Measurements from ENCODE around the gene PRKCD. TPM values are rescaled to one million over a fixed set of nuclear protein-coding genes. Genes with fewer than 3 reads are reported as not detected.

Gene PRKCD
- total RNA-seq, 1 experiment from 2014 or later = 1.4 TPM

DNA sequence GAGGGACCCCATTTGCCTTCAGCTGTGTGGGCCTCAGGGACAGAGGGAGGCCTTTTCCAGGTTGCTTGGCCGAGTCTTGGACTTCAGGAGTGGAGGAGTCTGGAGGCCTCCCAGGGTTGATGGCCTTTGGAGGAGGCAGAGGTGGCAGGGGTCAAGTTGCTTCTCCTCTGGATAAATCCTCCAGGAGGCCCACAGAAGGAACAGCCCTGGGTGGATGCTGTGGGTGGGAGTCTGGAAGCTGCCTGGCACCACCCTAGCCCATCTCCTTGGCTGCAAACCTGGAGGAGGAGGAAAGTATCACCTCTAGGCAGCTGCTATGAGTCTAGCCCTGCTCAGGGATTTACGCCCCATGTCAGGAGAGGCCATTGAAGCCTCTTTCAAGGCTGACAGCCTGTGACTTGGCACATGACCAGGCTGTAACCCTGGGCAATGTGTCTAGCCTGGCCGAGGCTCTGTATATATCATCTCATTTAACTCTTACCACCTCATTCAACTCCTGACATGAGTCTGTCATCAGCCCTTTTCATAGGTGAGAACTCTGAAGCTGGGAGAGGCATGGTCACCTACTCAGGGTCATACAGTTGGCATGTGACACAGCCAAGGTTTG, 2.9 kb upstream of the PRKCD start:
- DNase-seq (ENCODE audit: low spot score) = no peak
- H3K27me3 ChIP-seq (replicated peaks; ENCODE audit: insufficient read depth, low read depth, low read length, poor library complexity) = no peaks in the 10 kb centered on the region
- TF ChIP-seq, protein P1, sequence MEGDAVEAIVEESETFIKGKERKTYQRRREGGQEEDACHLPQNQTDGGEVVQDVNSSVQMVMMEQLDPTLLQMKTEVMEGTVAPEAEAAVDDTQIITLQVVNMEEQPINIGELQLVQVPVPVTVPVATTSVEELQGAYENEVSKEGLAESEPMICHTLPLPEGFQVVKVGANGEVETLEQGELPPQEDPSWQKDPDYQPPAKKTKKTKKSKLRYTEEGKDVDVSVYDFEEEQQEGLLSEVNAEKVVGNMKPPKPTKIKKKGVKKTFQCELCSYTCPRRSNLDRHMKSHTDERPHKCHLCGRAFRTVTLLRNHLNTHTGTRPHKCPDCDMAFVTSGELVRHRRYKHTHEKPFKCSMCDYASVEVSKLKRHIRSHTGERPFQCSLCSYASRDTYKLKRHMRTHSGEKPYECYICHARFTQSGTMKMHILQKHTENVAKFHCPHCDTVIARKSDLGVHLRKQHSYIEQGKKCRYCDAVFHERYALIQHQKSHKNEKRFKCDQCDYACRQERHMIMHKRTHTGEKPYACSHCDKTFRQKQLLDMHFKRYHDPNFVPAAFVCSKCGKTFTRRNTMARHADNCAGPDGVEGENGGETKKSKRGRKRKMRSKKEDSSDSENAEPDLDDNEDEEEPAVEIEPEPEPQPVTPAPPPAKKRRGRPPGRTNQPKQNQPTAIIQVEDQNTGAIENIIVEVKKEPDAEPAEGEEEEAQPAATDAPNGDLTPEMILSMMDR (conservative IDR thresholded peaks at IDR 0.05; ENCODE audit: low read depth, low read length) = no peak
- no peak for TF ChIP-seq EZH2 (IDR thresholded peaks at IDR 0.05; ENCODE audit: borderline replicate concordance, low read depth, low read length, poor library complexity, severe bottlenecking)
- no TSS peak for BruUV-seq (replicated peaks)
- intact Hi-C loops (cut with micrococcal nuclease; ENCODE audit: unreplicated experiment) = no loop called here
- ChIA-PET POLR2A (ENCODE audit: low non-redundant PET) (no interaction called here), CTCF (no interaction called here)
- no peaks in the 10 kb centered on the region for H3K9me3 ChIP-seq (ENCODE audit: low read depth, low read length, poor library complexity, severe bottlenecking)
- no peak overlapping the region for H3K4me3 ChIP-seq (ENCODE audit: low read depth, low read length, poor library complexity, severe bottlenecking)
- no peaks in the 10 kb centered on the region for H3K4me1 ChIP-seq (ENCODE audit: insufficient read depth, low read length, poor library complexity, severe bottlenecking)
- H3K27ac ChIP-seq (ENCODE audit: low read depth, low read length, poor library complexity, severe bottlenecking) = no peak overlapping the region
- no peaks in the 10 kb centered on the region for H3K36me3 ChIP-seq (ENCODE audit: insufficient read depth, low read length, poor library complexity, severe bottlenecking)

DNA sequence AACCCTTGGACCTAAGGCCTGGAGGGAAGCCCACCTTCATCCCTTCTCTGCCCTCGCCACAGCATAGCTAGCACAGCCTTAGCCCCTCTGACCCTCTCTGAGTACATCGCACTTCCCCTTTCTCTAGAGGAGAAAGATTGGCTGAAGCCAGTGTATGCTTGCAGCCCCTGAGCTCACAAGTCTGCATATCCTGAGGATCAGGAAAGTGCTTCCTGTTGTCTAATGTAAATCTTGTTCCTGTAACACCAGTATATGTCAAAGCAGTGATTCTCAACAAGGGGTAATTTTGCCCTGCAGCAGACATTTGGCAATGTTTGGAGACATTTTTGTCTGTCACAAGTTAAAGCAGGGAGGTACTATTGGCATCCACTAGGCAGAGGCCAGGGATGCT, 2.2 kb upstream of the PRKCD start:
- TF ChIP-seq EZH2 (IDR thresholded peaks at IDR 0.05; ENCODE audit: borderline replicate concordance, low read depth, low read length, poor library complexity, severe bottlenecking) = no peak
- TF ChIP-seq, protein P1 (conservative IDR thresholded peaks at IDR 0.05; ENCODE audit: low read depth, low read length) = no peak
- H3K36me3 ChIP-seq (ENCODE audit: insufficient read depth, low read length, poor library complexity, severe bottlenecking) = no peaks in the 10 kb centered on the region
- H3K4me1 ChIP-seq (ENCODE audit: insufficient read depth, low read length, poor library complexity, severe bottlenecking) = no peaks in the 10 kb centered on the region
- H3K9me3 ChIP-seq (ENCODE audit: low read depth, low read length, poor library complexity, severe bottlenecking) = no peaks in the 10 kb centered on the region
- no peak overlapping the region for H3K27ac ChIP-seq (ENCODE audit: low read depth, low read length, poor library complexity, severe bottlenecking)
- CTCF ChIA-PET = no interaction called here
- BruUV-seq (replicated peaks) = no TSS peak
- POLR2A ChIA-PET (ENCODE audit: low non-redundant PET) = no interaction called here
- intact Hi-C loops (cut with micrococcal nuclease; ENCODE audit: unreplicated experiment) = no loop called here
- no peaks in the 10 kb centered on the region for H3K27me3 ChIP-seq (replicated peaks; ENCODE audit: insufficient read depth, low read depth, low read length, poor library complexity)
- no peak overlapping the region for H3K4me3 ChIP-seq (ENCODE audit: low read depth, low read length, poor library complexity, severe bottlenecking)
- DNase-seq (ENCODE audit: low spot score) = no peak

DNA sequence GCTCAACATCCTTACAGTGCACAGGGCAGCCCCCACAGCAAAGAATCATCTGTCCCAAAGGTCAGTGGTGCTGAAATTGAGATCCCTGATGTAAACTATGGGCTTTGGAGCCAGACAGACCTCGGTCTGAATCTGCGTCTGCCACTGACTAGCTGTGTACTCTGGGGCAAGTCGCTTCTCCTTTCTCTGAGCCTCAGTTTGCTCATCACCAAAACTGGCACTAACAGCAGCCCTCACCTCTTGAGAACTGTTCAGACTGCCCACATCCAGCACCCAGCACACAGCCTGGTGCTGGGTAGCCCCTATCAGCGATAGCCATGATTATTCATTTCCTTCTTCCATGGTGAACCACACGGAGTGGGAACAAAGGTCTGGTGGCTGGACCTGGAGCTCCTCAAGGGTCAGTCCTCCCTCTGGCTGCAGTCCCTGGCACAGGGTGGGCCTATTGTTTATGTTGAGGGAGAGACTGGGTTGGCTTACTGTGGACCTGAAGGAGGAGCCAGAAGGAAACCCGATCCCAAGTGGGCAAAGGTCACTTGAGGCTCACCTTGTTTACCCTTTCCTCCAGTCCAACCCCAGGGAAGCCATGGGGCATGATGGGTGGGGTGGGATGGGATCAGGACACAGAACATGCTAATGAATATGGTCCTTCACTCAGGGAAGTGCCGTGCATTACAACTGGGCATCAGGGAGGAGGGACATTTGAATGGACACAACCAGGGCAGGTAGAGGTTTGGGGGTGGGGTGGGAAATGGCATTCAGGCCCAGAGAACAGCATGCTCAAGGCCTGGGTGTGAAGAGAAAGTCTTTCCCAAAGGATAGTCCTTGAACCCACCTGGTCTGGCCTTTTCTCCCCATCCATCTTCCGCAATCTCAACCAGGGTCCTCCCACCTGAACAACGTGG, 1.6 kb upstream of the PRKCD start:
- H3K4me1 ChIP-seq (ENCODE audit: insufficient read depth, low read length, poor library complexity, severe bottlenecking) = no peaks in the 10 kb centered on the region
- intact Hi-C loops (cut with micrococcal nuclease; ENCODE audit: unreplicated experiment) = no loop called here
- CTCF ChIA-PET = no interaction called here
- TF ChIP-seq EZH2 (IDR thresholded peaks at IDR 0.05; ENCODE audit: borderline replicate concordance, low read depth, low read length, poor library complexity, severe bottlenecking) = no peak
- TF ChIP-seq, protein P1 (conservative IDR thresholded peaks at IDR 0.05; ENCODE audit: low read depth, low read length) = no peak
- H3K36me3 ChIP-seq (ENCODE audit: insufficient read depth, low read length, poor library complexity, severe bottlenecking) = no peaks in the 10 kb centered on the region
- BruUV-seq (replicated peaks) = no TSS peak
- POLR2A ChIA-PET (ENCODE audit: low non-redundant PET) = no interaction called here
- H3K27me3 ChIP-seq (replicated peaks; ENCODE audit: insufficient read depth, low read depth, low read length, poor library complexity) = no peaks in the 10 kb centered on the region
- H3K27ac ChIP-seq (ENCODE audit: low read depth, low read length, poor library complexity, severe bottlenecking) = no peak overlapping the region
- H3K4me3 ChIP-seq (ENCODE audit: low read depth, low read length, poor library complexity, severe bottlenecking) = no peak overlapping the region
- no peaks in the 10 kb centered on the region for H3K9me3 ChIP-seq (ENCODE audit: low read depth, low read length, poor library complexity, severe bottlenecking)
- no peak for DNase-seq (ENCODE audit: low spot score)

All from A673 (cell line).